ENCODE data around the gene KRT15. TPM values are rescaled to one million over a fixed set of nuclear protein-coding genes. Genes with fewer than 3 reads are reported as not detected.

Gene KRT15
- total RNA-seq, 1 donor from 2014 or later: 0.32 TPM

GRCh38 chr17:41534899-41535546 lies 16.3 kb upstream of the KRT15 start:
- no peaks in the 10 kb centered on the region for H3K4me1 ChIP-seq
- no peaks in the 10 kb centered on the region for H3K27me3 ChIP-seq
- no peaks in the 10 kb centered on the region for H3K9me3 ChIP-seq
- TF ChIP-seq CTCF (IDR thresholded peaks at IDR 0.05): no peak
- intact Hi-C loops (cut with DNase I): no loop called here
- no peaks in the 10 kb centered on the region for H3K36me3 ChIP-seq
- no peak overlapping the region for H3K27ac ChIP-seq
- H3K4me3 ChIP-seq: no peak overlapping the region
- DNase-seq (ENCODE audit: low spot score in 2 of 2): no peak

GRCh38 chr17:41533613-41534012 lies 14.9 kb upstream of the KRT15 start:
- Histone ChIP-seq H3K27ac (no peak overlapping the region), H3K4me1 (no peaks in the 10 kb centered on the region), H3K9me3 (no peaks in the 10 kb centered on the region), H3K36me3 (no peaks in the 10 kb centered on the region), H3K27me3 (no peaks in the 10 kb centered on the region), H3K4me3 (no peak overlapping the region)
- intact Hi-C loops (cut with DNase I): no loop called here
- DNase-seq (ENCODE audit: low spot score in 2 of 2): no peak
- no peak for TF ChIP-seq CTCF (IDR thresholded peaks at IDR 0.05)

GRCh38 chr17:41532947-41533570 lies 14.4 kb upstream of the KRT15 start:
- no peak overlapping the region for H3K27ac ChIP-seq
- H3K4me1 ChIP-seq: peaks cover 1 to 2% of the 10 kb centered on the region in 2 donors
- DNase-seq (ENCODE audit: low spot score in 2 of 2): no peak
- H3K4me3 ChIP-seq: no peak overlapping the region
- no peak for TF ChIP-seq CTCF (IDR thresholded peaks at IDR 0.05)
- H3K27me3 ChIP-seq: peaks cover 3% of the 10 kb centered on the region
- intact Hi-C loops (cut with DNase I): no loop called here
- H3K9me3 ChIP-seq: no peaks in the 10 kb centered on the region
- no peaks in the 10 kb centered on the region for H3K36me3 ChIP-seq

GRCh38 chr17:41531993-41532392 lies 13.3 kb upstream of the KRT15 start:
- intact Hi-C loops (cut with DNase I): no loop called here
- Histone ChIP-seq H3K36me3 (no peaks in the 10 kb centered on the region), H3K27me3 (peaks cover 14% of the 10 kb centered on the region), H3K9me3 (no peaks in the 10 kb centered on the region), H3K27ac (no peak overlapping the region), H3K4me3 (no peak overlapping the region), H3K4me1 (peaks cover 5 to 7% of the 10 kb centered on the region in 2 donors)
- DNase-seq (ENCODE audit: low spot score in 2 of 2): no peak
- no peak for TF ChIP-seq CTCF (IDR thresholded peaks at IDR 0.05)

GRCh38 chr17:41530062-41531048 lies 11.7 kb upstream of the KRT15 start:
- H3K27me3 ChIP-seq: peaks cover 15% of the 10 kb centered on the region
- no peaks in the 10 kb centered on the region for H3K36me3 ChIP-seq
- TF ChIP-seq CTCF (IDR thresholded peaks at IDR 0.05): no peak
- H3K9me3 ChIP-seq: no peaks in the 10 kb centered on the region
- intact Hi-C loops (cut with DNase I): no loop called here
- peak overlapping the region in 1 of 2 donors; percentile 44 for H3K27ac ChIP-seq
- DNase-seq (ENCODE audit: low spot score in 2 of 2): no peak
- no peak overlapping the region for H3K4me3 ChIP-seq
- peaks cover 5 to 7% of the 10 kb centered on the region in 2 donors for H3K4me1 ChIP-seq
